Measurements from ENCODE around the gene URB2. TPM values are rescaled to one million over a fixed set of nuclear protein-coding genes. Genes with fewer than 3 reads are reported as not detected.
A peak's percentile ranks its signal among the peaks of the same experiment; 100 is the strongest.

URB2 gene
- total RNA-seq, result 10 to 100 TPM in 3 of 4 donors, 1 to 10 TPM in 1; 8.5 to 60.2 (median 17.1) TPM

GRCh38 chr1:229625915-229626831, at the start of gene URB2, which contains the start of gene TAF5L:
Gene URB2, plus strand, starts transcription at chr1:229626247. Its CDS starts 1,387 bp downstream, at chr1:229627634.
Gene TAF5L, minus strand, starts transcription at chr1:229626122. Its CDS starts 11,640 bp downstream, at chr1:229614482.
- no peak for TF ChIP-seq CTCF (IDR thresholded peaks at IDR 0.05)
- ATAC-seq (ENCODE audit: low FRiP score), result peak; percentile 98
- DNase-seq (ENCODE audit: low spot score), result peak; percentile 43

GRCh38 chr1:229578168-229579058, 47.6 kb upstream of the URB2 start:
- no peak for ATAC-seq (ENCODE audit: low FRiP score)
- no peak for TF ChIP-seq CTCF (IDR thresholded peaks at IDR 0.05)

GRCh38 chr1:229579059-229579673, 46.9 kb upstream of the URB2 start:
- no peak for TF ChIP-seq CTCF (IDR thresholded peaks at IDR 0.05)
- DNase-seq (ENCODE audit: low spot score), result no peak
- ATAC-seq (ENCODE audit: low FRiP score), result no peak

More at GRCh38 chr1:229578168-229579058, 47.6 kb upstream of the URB2 start:
- DNase-seq (ENCODE audit: low spot score), result no peak

- DNase-seq (ENCODE audit: low spot score), result no peak
- ATAC-seq (ENCODE audit: low FRiP score), result no peak
- no peak for TF ChIP-seq CTCF (IDR thresholded peaks at IDR 0.05)
These were observed 44.6 kb upstream of the URB2 start for GRCh38 chr1:229581485-229581884.

GRCh38 chr1:229582011-229582694, 43.9 kb upstream of the URB2 start:
- ATAC-seq (ENCODE audit: low FRiP score) (no peak), DNase-seq (ENCODE audit: low spot score) (no peak)
- no peak for TF ChIP-seq CTCF (IDR thresholded peaks at IDR 0.05)

GRCh38 chr1:229582715-229583114, 43.3 kb upstream of the URB2 start:
- ATAC-seq (ENCODE audit: low FRiP score) (no peak), DNase-seq (ENCODE audit: low spot score) (no peak)
- TF ChIP-seq CTCF (IDR thresholded peaks at IDR 0.05), result no peak

All from omental fat pad (tissue), 4 donors.